ENCODE results near the gene VIL1.

The VIL1 gene

GRCh38 chr2:218425531-218425930 lies 6.6 kb downstream of the VIL1 start:
- TF ChIP-seq CTCF (IDR thresholded peaks at IDR 0.05; ENCODE audit: insufficient read depth, low read length, poor library complexity, severe bottlenecking) = no peak
- Histone ChIP-seq H3K27me3 (replicated peaks; ENCODE audit: control insufficient read depth, insufficient read depth, low read length) (no peaks in the 10 kb centered on the region), H3K4me3 (replicated peaks; ENCODE audit: low read depth, low read length) (no peak overlapping the region), H3K36me3 (ENCODE audit: control insufficient read depth, insufficient read depth, low read length) (no peaks in the 10 kb centered on the region)
- DNase-seq (ENCODE audit: extremely low read depth, insufficient read length) = no peak

GRCh38 chr2:218427741-218428140 lies 8.8 kb downstream of the VIL1 start:
- Histone ChIP-seq H3K27me3 (replicated peaks; ENCODE audit: control insufficient read depth, insufficient read depth, low read length) (no peaks in the 10 kb centered on the region), H3K36me3 (ENCODE audit: control insufficient read depth, insufficient read depth, low read length) (no peaks in the 10 kb centered on the region), H3K4me3 (replicated peaks; ENCODE audit: low read depth, low read length) (no peak overlapping the region)
- TF ChIP-seq CTCF (IDR thresholded peaks at IDR 0.05; ENCODE audit: insufficient read depth, low read length, poor library complexity, severe bottlenecking) = no peak
- DNase-seq (ENCODE audit: extremely low read depth, insufficient read length) = no peak

GRCh38 chr2:218428846-218429558 lies 10.1 kb downstream of the VIL1 start:
- TF ChIP-seq CTCF (IDR thresholded peaks at IDR 0.05; ENCODE audit: insufficient read depth, low read length, poor library complexity, severe bottlenecking) = no peak
- no peak for DNase-seq (ENCODE audit: extremely low read depth, insufficient read length)
- Histone ChIP-seq H3K27me3 (replicated peaks; ENCODE audit: control insufficient read depth, insufficient read depth, low read length) (no peaks in the 10 kb centered on the region), H3K4me3 (replicated peaks; ENCODE audit: low read depth, low read length) (no peak overlapping the region), H3K36me3 (ENCODE audit: control insufficient read depth, insufficient read depth, low read length) (no peaks in the 10 kb centered on the region)

GRCh38 chr2:218429911-218430692 lies 11.2 kb downstream of the VIL1 start:
- no peak for DNase-seq (ENCODE audit: extremely low read depth, insufficient read length)
- no peak overlapping the region for H3K4me3 ChIP-seq (replicated peaks; ENCODE audit: low read depth, low read length)
- H3K36me3 ChIP-seq (ENCODE audit: control insufficient read depth, insufficient read depth, low read length) = no peaks in the 10 kb centered on the region
- no peaks in the 10 kb centered on the region for H3K27me3 ChIP-seq (replicated peaks; ENCODE audit: control insufficient read depth, insufficient read depth, low read length)
- TF ChIP-seq CTCF (IDR thresholded peaks at IDR 0.05; ENCODE audit: insufficient read depth, low read length, poor library complexity, severe bottlenecking) = no peak

- no peak for DNase-seq (ENCODE audit: extremely low read depth, insufficient read length)
- H3K36me3 ChIP-seq (ENCODE audit: control insufficient read depth, insufficient read depth, low read length) = no peaks in the 10 kb centered on the region
- no peak overlapping the region for H3K4me3 ChIP-seq (replicated peaks; ENCODE audit: low read depth, low read length)
- no peak for TF ChIP-seq CTCF (IDR thresholded peaks at IDR 0.05; ENCODE audit: insufficient read depth, low read length, poor library complexity, severe bottlenecking)
- no peaks in the 10 kb centered on the region for H3K27me3 ChIP-seq (replicated peaks; ENCODE audit: control insufficient read depth, insufficient read depth, low read length)
Observed at GRCh38 chr2:218430721-218431120, 11.8 kb downstream of the VIL1 start.

Measured in GM06990 (cell line).